Measurements from ENCODE around the gene RNF115. TPM values are rescaled to one million over a fixed set of nuclear protein-coding genes. Genes with fewer than 3 reads are reported as not detected.

Gene RNF115
- total and polyA plus RNA-seq, 2 of the 13 experiments (the other 11 are each of a cell fraction or from before 2014, with no cell fraction given): 6.0 to 10.1 TPM

- no peak for TF ChIP-seq ZMAT5 (CRISPR knock-in tag; IDR thresholded peaks at IDR 0.05; ENCODE audit: borderline replicate concordance, low read depth)
- TF ChIP-seq DZIP1 (CRISPR knock-in tag; IDR thresholded peaks at IDR 0.05): no peak
- no peak for TF ChIP-seq ZNF253 (CRISPR knock-in tag; IDR thresholded peaks at IDR 0.05; ENCODE audit: borderline replicate concordance)
- no peak for TF ChIP-seq PAX8 (CRISPR knock-in tag; IDR thresholded peaks at IDR 0.05; ENCODE audit: borderline replicate concordance)
- no peak for TF ChIP-seq PBX2 (CRISPR knock-in tag; IDR thresholded peaks at IDR 0.05)
- no peak for TF ChIP-seq HNF4G (IDR thresholded peaks at IDR 0.05; ENCODE audit: borderline replicate concordance, low read depth, low read length)
- TF ChIP-seq HNF4G (CRISPR knock-in tag; IDR thresholded peaks at IDR 0.05; ENCODE audit: borderline replicate concordance, low read depth): no peak
- peak; percentile 58 for TF ChIP-seq ZBED4 (CRISPR knock-in tag; IDR thresholded peaks at IDR 0.05; ENCODE audit: borderline replicate concordance)
- TF ChIP-seq ZEB1 (IDR thresholded peaks at IDR 0.05; ENCODE audit: insufficient replicate concordance, low read depth): no peak
- TF ChIP-seq GLMP (CRISPR knock-in tag; IDR thresholded peaks at IDR 0.05; ENCODE audit: borderline replicate concordance): no peak
- TF ChIP-seq ZNF7 (CRISPR knock-in tag; IDR thresholded peaks at IDR 0.05): no peak
- no peak for TF ChIP-seq ZNF33A (CRISPR knock-in tag; IDR thresholded peaks at IDR 0.05; ENCODE audit: borderline replicate concordance)
- no peak for TF ChIP-seq MIXL1 (CRISPR knock-in tag; IDR thresholded peaks at IDR 0.05)
- peak; percentile 72; the same call in 1 of the 2 replicates for TF ChIP-seq KLF6 (CRISPR knock-in tag; IDR thresholded peaks at IDR 0.05)
- 0 out of 2 replicates have a peak, but pooled peaks have one; percentile 27 for TF ChIP-seq ZNF614 (CRISPR knock-in tag; IDR thresholded peaks at IDR 0.05; ENCODE audit: borderline replicate concordance)
- TF ChIP-seq ZNF780A (CRISPR knock-in tag; IDR thresholded peaks at IDR 0.05): no peak
- no peak for TF ChIP-seq MIER3 (CRISPR knock-in tag; IDR thresholded peaks at IDR 0.05; ENCODE audit: borderline replicate concordance)
- TF ChIP-seq JUNB (CRISPR knock-in tag; IDR thresholded peaks at IDR 0.05; ENCODE audit: borderline replicate concordance): no peak
- TF ChIP-seq ZNF772 (CRISPR knock-in tag; IDR thresholded peaks at IDR 0.05): peak; percentile 73; the same call in 1 of the 2 replicates
- no peak for TF ChIP-seq RARA (CRISPR knock-in tag; IDR thresholded peaks at IDR 0.05)
- TF ChIP-seq ZNF562 (CRISPR knock-in tag; IDR thresholded peaks at IDR 0.05; ENCODE audit: borderline replicate concordance): no peak
Measured at GRCh38 chr1:145845514-145846161, 21.7 kb upstream of the RNF115 start, which contains the start of gene NUDT17 (continued).

Measured in HepG2 (cell line).